Measurements from ENCODE around the gene ZBTB49.

ZBTB49 gene

DNA sequence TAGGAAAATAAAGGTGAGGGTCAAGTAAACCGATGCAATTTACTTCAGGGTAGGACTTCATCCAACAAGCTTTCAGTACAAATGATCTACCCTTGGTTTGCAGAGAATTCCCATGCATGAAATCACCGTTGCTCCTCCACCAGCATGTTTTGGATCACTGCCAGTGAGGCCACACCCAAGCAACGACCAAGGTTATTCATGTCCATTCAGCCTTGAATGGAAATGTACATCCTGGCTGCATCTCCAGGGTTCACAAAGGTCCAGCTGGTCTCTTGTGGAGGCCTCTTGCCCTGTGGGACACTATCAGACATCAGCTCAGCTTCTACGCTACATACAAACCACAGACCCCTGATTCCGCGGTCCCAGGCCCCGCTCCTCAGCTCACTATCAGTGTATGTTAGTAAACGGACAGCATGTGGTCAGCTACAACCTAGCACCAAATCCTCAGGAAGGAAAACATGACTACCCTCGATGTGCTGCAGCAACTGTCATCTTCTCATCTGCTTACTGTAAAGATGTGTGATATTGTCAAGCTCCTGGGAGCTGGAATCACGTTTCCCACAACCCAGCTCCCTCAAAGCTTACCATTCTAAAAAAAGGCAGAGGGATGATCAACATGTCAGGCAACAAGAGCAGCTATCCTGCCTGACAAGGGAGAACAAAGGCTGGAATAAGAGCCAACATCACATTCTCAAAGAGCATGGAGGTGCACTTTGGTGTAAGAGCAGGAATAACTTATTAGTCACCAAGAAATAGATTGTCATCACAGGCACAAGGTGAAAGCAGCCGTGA, 5.0 kb upstream of the ZBTB49 start:
- no peak for DNase-seq (ENCODE audit: low read depth, low spot score)

DNA sequence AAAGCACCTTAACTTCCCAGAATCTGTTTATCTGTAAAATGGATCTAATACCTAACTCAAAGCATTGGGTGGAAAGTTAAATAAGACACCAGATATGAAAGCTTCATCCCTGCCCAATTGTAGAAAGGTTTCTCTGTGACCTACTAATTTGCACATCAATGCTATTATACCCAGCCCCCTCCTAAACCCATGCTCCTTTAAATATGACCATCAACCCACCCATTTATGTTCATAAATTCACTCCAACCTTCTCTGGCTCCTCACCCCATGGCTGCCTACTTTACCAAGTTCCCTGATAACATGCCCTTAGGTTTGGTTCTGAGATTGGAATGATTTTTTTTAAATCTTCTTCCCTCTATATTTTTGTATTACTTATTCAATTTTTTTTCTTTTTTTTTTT, 2.0 kb upstream of the ZBTB49 start:
- no peak for DNase-seq (ENCODE audit: low read depth, low spot score)

DNA sequence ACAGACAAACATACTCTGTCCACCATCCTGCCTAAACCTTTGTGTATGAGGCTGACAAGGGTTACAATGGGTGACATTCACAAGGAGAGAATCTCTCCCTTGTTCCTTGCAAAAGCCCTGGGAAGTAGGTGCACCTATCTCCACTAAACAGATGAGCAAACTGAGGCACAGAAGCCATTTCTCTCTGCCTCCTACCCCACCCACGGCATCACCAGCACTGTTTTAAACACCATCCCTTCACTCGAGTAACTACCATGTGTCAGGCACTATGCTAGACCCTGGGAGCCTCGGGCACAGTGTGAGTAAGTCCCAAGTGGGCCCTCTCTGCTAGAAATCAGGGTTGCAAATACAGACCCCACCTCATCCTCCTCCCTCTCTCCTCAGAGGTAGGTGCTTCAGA, 996 bp upstream of the ZBTB49 start:
- DNase-seq (ENCODE audit: low read depth, low spot score) = no peak

DNA sequence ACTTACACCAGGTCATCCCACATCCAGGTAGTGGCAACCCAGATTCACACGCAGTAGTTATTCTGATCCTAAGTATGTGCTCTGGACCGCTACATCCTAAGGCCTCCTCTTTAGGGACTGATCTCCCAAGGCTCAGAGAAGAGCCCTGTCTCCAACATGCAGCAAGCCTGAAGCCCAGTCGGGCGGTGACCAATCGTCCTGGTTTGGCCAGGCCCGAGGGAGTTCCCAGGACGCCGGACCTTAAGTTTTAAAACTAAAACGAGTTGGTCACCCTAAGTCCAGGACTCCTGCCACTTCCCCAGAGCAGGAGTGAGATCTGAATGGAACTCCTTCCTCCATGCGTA, 482 bp upstream of the ZBTB49 start:
- no peak for DNase-seq (ENCODE audit: low read depth, low spot score)

DNA sequence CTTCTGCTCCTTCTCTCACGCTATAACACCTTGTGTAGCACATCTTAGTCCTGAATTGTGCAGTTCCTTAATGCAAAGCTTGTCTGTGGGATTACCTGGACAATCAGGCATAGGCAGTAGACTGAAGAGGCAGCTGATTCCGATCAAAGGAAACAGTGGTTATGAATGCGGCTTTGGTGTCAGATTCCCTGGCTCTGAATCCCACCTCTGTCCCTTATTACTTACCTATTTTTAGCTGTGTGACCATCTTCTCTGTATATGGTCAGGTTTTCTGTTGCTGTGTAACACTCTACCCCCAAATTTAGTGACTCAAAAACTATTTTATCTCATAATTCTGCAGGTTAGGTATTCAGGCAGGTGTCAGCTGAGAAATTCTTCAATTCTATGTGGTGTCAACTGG, 3.2 kb downstream of the ZBTB49 start:
- DNase-seq (ENCODE audit: low read depth, low spot score) = no peak

DNA sequence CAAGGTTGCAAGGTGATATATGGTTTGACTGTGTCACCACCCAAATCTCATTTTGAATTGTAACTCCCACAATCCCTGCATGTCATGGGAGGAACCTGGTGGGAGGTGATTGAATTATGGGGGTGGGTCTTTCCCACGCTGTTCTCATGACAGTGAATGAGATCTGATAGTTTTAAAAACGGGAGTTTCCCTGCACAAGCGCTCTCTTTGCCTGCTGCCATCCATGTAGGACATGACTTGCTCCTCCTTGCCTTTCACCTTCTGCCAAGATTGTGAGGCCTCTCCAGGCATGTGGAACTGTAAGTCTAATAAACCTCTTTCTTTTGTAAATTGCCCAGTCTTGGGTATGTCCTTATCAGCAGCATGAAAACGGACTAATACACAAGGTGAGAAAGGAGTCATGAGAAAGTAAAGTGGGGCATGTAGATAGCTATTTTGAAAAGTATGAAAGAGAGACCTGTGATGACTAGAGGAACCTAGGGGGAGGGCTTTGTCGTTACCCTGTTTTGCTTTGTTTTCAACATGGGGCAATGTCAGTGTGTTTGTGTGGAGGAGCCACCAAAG, 6.3 kb downstream of the ZBTB49 start:
- no peak for DNase-seq (ENCODE audit: low read depth, low spot score)

DNA sequence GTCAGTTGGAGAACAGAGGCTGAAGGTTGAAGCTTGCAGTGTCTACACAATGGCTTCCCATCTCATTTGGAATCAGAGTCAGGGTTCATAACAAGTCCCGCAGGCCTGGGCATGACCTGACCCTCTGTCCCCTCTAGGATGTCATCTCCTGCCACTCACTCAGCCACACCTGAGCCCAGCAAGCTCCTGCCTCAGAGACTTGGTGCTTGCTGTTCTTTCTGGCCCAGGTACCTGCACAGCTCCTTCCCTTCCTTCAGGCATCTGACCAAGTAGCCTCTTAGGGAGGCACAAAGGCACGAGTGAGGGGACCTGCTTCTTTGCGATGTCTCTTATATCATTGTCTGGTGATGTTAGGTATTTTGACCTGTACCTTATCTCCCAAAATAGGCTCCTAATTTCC, 9.0 kb downstream of the ZBTB49 start:
- DNase-seq (ENCODE audit: low read depth, low spot score) = no peak

DNA sequence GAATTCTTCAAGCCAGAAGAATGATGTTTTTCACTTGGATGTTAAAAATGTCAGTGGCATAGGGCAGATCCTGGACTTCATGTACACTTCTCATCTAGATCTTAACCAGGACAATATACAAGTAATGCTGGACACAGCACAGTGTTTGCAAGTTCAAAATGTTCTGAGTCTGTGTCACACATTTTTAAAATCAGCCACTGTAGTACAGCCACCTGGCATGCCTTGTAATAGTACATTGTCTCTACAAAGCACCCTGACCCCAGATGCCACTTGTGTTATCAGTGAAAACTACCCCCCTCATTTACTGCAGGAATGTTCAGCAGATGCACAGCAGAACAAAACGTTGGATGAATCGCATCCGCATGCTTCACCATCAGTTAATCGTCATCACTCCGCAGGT, 11.9 kb downstream of the ZBTB49 start:
- no peak for DNase-seq (ENCODE audit: low read depth, low spot score)

DNA sequence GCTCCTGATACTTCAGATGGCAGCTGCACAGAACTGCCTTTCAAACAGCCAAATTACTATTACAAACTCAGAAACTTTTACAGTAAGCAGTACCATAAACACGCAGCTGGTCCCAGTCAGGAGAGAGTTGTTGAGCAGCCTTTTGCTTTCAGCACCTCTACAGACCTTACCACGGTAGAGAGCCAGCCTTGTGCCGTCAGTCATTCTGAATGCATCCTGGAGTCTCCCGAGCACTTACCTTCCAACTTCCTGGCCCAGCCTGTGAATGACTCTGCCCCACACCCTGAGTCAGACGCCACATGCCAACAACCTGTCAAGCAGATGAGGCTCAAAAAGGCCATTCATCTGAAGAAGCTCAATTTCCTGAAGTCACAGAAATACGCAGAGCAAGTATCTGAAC, 12.4 kb downstream of the ZBTB49 start:
- DNase-seq (ENCODE audit: low read depth, low spot score) = no peak

DNA sequence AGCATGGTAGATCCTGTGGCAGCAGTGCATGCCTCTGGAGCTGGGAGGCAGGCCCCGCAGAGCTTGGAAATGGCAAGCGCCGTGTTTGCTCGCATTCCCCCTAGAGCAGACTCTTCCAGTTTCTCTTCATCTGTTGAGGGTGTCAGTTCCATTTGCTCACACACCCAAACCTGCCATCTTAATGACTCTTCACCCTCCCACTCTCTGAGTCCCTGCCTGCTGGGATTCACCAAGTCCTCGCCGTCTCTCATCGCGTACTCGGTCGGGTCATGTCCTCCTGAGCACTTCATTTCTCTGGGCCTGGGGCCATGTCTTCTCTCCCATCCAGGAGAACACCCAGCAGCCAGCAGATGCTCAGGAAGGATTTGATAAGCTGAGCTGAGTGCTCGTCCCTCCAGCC, 16.9 kb downstream of the ZBTB49 start:
- no peak for DNase-seq (ENCODE audit: low read depth, low spot score)

DNA sequence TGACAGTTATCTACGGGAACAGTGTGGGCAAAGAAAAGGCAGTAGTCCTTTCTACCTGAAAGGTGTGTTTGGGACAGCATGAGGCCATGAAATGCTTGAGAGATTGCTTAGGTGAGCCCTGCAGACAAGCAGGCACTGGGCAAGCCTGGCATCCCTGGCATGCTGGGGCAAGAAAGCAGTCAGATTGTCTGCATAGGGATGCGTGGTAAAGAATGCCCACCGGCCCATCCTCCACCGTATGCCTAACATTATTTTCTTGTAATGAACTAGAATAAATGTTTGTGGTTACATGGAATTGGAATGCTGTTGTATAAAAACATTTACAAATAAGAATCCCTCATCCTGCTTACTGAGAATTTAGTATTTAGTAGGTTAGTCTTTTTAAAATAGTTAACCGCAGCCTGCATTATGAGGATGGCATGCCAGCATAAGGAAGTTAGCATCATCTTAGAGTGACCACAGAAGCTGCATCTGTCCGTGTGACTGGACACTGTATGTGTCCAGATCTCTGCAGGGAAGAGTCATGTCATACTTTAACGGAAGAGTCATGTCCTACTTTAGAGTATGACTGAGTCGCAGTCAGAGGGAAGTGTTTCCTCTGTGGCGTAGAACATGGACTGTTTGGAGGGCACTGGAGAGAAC, 18.9 kb downstream of the ZBTB49 start:
- DNase-seq (ENCODE audit: low read depth, low spot score) = no peak

DNA sequence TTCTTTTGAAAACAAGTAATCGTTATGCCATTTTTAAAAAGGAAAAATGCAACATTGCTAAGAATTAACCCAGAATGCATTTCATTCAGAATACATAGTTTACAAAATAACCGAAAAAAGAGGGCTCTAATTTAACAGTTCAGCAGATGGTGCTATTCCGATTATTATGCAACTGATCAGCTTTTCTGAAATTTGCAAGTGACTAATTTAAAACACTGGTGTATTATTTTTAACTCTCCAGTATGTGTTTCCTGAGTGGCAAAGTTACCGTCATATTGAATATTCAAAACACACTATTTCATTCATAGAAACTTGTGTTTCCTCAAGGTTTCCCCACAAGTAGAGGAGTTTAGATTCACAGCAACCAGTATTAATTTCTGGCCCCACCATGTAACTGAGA, 21.1 kb downstream of the ZBTB49 start:
- DNase-seq (ENCODE audit: low read depth, low spot score) = no peak

DNA sequence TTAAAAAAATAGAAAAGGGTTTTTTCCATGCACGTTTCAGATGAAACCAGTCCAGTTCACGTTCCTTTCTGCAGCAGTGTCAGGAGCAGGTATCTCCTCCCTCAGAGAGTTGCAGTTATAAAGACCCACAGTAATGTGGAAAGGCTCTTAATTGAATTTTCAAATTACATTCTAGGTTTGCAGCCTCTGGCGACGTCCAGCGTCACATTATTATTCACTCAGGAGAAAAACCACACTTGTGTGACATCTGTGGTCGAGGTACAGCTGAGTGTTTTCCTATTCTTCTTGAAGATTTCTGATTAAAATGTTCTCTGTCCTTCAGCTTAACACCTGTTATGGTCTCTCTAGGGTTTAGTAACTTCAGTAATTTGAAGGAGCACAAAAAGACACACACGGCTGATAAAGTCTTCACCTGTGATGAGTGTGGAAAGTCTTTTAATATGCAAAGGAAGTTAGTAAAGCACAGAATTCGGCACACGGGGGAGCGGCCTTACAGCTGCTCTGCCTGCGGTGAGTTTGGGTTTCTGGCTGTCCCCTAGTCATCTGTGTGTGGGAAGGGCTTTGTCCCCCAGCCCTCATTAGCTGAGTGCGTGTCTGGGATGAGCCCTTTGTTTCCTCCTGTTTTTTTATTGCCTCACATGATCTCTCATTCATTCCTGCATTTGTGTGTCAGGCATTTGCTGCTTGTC, 25.6 kb downstream of the ZBTB49 start:
- DNase-seq (ENCODE audit: low read depth, low spot score) = no peak

DNA sequence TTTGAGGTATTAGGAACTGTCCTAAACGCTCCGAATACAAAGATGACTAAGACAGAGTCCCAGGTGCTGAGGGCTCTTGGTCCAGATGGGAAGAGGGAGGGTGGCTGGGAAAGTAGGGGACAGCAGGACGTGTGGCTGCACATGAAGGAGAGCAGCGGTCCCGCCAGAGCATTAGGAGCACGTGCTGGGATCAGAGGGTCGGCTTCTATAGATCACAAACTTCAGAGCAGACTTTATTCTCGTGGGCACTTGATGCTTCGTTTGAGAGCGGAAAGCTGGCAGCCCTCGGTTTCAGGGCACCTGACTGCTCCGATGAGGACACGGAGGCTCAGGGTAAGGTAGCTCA, 26.1 kb downstream of the ZBTB49 start:
- no peak for DNase-seq (ENCODE audit: low read depth, low spot score)

DNA sequence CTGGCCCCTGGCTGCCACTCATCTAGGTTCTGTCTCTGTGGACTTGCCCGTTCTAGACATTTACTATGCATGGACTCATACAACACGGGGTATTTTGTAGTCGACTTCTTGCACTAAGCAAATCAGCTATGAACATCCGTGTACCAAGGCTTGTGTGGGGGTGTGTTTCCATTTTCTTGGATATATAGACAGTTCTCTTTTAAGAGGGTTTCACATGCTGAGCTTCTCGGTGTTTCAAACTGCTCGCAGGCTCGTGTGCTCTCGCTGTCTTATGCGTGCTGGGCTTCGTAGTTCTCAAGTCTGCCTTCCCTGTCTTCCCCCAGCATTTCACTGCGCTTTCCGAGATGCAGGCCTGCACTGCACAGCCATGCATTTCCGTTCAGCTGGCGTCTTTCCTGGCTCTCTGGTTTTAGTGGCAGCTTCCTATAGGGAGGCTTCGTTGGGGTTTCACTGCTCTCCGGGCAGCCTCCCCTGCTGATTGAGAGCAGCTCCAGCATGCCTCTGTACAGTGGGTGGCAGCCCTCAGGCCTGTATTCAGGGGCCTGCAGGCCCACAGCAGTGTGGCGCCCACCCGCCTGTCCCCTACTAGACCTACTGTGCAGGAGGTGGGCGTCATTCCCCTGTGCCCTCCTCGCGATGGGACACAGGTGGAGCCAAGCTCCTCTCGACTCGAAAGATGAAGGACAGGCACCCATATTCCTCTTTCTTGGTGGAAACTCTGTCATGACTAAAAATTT, 27.6 kb downstream of the ZBTB49 start:
- no peak for DNase-seq (ENCODE audit: low read depth, low spot score)

DNA sequence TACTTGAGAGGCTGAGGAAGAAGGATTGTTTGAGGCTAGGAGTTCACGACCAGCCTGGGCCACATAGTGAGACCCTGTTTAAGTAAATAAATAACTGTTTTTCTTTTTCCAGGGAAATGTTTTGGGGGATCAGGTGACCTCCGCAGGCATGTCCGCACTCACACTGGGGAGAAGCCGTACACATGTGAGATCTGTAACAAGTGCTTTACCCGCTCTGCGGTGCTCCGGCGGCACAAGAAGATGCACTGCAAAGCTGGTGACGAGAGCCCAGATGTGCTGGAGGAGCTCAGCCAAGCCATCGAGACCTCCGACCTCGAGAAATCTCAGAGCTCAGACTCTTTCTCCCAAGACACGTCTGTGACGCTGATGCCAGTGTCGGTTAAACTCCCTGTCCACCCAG, 30.5 kb downstream of the ZBTB49 start:
- DNase-seq (ENCODE audit: low read depth, low spot score) = no peak

DNA sequence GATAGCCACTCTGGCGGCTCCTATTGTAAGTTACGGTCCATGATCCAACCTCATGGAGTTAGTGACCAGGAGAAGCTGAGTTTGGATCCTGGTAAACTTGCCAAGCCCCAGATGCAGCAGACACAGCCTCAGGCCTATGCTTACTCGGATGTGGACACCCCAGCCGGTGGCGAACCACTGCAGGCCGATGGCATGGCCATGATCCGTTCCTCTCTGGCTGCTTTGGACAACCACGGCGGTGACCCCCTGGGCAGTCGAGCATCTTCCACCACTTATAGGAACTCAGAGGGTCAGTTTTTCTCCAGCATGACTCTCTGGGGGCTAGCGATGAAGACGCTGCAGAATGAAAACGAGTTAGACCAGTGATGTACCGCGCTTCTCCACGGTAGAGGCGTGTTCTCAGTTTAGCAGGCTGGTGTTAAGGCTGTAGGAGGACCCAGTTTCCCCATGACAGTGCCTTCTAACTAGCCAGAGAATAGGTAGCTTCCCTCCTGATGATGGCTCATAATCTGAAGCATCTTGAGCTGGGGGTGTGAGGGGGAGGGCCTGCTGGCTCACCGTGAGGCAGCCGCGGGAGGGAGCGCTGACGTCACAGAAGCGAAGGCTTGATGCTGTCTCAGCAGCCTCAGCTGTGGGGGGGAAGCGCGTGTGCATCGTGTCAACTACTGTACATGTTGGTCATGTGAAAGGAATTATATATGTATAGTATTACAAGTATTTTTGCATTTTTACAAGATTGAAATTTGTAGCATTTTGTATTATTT, 31.1 kb downstream of the ZBTB49 start:
- DNase-seq (ENCODE audit: low read depth, low spot score) = no peak

DNA sequence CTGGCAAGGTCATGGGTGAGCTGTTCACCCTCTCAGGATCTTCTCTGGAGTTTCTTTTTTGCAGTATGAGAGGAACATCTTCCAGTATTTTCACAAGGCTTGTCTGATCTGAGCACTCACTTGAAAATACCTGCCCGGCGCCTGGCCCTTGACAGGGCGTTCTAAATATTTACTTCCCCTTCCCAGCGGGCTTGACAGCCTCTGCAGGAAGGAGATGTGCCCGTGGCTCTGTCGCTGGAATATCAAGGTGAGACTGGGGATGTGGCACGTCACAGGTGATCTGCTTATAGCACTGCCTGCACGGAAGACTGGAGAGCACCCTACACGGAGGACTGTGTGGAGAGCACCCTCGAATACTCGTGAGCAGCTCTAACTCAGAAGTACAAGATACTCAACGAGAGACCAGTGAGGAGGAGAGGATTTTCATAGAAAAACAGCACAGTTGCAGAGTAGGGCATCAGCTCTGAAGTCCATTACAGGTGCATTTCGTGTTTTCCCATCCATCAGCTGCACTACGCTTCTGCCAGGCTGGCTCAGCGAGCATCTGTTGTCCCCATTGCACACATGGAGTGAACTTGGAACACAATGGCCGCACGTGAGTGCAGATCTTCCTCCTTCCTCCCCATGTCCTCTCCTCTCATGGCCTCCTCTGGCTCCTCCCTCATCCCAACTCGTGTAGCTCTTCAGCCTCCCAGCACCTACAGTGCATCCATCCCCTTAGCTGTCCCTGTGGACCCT, 32.1 kb downstream of the ZBTB49 start:
- no peak for DNase-seq (ENCODE audit: low read depth, low spot score)

DNA sequence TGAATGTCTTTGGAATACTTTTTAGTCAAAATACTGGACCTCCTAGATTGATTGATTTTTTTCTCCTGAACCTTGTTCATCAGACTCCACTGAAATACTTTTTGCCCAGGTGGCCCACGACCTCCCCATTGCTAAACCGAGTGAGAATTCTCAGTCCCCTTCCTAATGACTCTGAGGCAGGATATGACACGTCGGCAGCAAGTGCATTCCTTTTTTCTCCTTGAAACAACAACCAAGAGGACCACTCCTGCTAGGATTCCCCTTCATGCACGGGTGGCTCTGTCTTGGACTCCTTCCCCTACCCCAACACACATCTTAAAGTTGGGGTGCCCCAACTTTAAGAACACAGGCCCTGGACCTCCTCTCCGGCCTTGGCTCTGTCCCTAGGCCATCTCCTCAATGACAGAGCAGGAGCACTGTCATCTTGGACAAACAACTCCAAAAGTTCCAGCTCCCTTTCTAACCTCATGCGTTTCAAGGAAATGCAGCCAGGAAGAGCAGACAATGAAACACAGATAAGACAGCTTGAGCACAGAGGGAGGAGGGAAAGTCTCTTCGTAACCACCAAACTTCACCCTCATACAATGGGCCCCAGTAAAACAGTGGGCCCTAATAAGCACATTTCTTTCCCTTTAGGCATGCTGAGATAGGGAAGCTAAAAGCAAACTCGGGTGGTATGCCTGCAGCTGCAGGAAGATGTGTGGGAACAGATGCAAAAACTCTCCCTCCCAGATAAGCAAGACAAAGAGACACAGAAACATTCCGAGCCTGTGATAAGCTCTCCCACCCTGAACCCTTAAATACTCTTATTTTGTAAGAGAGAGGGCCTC, 33.9 kb downstream of the ZBTB49 start:
- no peak for DNase-seq (ENCODE audit: low read depth, low spot score)

DNA sequence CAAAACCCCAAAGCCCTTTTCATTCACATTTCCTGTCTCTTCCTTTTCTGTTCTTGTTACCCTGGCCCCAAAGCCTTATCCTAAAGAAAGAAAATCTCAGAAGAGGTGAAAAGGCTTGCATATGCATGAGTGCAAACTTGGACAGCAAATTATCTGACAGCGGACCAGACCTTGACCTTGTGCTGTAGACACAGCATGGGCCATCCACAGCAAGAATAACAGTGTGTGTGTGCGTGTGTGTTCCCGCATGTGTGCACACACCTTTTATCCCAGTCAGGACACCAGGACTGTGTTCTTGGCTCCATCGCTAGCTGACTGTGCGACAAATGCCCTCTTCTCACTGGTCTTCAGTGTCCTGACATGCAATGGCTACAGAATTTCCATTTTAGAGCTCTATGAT, 35.3 kb downstream of the ZBTB49 start:
- DNase-seq (ENCODE audit: low read depth, low spot score) = no peak
